D721Med (cell line): Measurements from ENCODE around the gene DLG4.

Experiments
- DNase-seq: peaks from one replicate; pipeline ENCODE4 v3.0.0; 2011; ENCODE audit warnings: low spot score; ENCODE audit not compliant: insufficient read length
- FAIRE-seq: peaks from 2 replicates; lab custom pipeline; 2011; peaks lifted over from hg19 to GRCh38; lab: Jason Lieb, UNC
- CTCF ChIP-seq: IDR thresholded peaks from 2 replicates; pipeline ENCODE4 v1.5.1; 2012; ENCODE audit warnings: mild to moderate bottlenecking, control low read depth; ENCODE audit not compliant: insufficient read depth; ENCODE audit errors: missing control alignments

DLG4 gene

DNA sequence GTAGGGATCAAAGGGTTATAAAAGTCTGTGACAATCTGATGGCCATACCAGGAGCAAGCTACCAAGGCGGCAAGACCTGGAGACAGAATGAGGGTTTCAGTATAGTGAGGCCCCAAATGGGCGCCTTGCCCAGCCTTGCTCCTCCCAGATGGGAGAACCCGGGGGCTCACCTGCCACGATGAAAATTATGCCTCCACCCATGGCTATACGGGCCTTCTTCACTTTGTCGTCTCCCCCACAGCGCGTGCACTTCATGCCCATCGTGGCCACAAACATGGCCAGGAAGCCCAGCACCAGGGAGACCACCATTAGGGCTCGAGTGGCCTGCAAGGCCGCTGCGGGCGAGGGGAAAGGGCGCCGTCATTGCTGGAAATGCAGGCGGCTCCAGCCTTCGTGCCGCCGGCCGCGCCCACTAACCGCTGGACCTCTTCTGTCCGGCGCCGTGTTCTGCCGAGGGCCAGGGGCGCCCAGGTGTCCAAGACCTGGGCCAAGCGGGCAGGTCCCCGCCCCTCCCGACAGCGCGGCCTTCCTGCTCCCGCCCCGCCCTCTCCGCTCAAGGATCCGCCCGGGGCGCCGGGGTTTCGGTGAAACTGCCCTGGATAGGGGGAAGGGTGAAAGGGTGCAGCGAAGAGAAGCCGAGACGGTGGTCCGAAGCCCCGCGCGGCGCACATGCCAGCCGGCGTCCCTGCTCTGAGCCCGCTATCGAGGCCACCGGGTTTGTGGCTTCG, 41.2 kb upstream of the DLG4 start:
- FAIRE-seq: no peak
- DNase-seq: no peak
- no peak for TF ChIP-seq CTCF

- FAIRE-seq: no peak
- TF ChIP-seq CTCF: no peak
- DNase-seq: no peak
These were observed 40.5 kb upstream of the DLG4 start for GRCh38 chr17:7260151-7260550.

DNA sequence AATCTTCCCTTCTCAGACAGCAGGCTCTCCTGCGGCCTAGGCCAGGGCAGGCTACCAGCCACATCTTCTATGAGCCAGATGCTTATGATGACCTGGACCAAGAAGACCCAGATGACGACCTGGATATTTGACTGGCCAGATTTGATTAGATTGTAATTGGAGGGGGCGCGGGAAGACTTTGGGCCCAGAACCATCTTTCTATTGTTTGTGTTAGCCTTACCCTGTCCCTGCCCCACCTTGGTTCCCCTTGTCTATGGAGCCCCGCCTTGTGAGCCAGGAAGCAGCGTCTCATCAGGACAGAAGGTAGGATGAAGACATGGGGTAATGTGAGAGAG, 39.9 kb upstream of the DLG4 start:
- no peak for DNase-seq
- FAIRE-seq: no peak
- no peak for TF ChIP-seq CTCF

GRCh38 chr17:7258731-7259554, 39.3 kb upstream of the DLG4 start:
- TF ChIP-seq CTCF: no peak
- no peak for DNase-seq
- no peak for FAIRE-seq

- no peak for TF ChIP-seq CTCF
- FAIRE-seq (no peak), DNase-seq (no peak)
These were observed 37.3 kb upstream of the DLG4 start for GRCh38 chr17:7256766-7257456.

DNA sequence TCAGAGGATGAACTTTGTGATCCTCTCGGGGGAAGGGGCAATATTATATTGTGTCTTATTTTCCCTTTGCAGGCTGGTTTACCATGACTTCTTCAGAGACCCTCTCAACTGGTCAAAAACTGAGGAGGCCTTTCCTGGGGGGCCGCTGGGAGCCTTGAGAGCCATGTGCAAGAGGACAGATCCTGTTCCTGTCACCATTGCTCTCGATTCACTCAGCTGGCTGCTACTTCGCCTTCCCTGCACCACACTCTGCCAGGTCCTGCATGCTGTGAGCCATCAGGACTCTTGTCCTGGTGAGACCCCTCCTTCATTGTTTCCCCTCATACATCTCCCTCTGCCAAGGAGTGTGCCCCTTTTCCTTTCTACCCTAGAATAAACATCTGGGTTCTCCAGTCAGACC, 34.9 kb upstream of the DLG4 start:
- TF ChIP-seq CTCF: no peak
- FAIRE-seq (no peak), DNase-seq (no peak)

DNA sequence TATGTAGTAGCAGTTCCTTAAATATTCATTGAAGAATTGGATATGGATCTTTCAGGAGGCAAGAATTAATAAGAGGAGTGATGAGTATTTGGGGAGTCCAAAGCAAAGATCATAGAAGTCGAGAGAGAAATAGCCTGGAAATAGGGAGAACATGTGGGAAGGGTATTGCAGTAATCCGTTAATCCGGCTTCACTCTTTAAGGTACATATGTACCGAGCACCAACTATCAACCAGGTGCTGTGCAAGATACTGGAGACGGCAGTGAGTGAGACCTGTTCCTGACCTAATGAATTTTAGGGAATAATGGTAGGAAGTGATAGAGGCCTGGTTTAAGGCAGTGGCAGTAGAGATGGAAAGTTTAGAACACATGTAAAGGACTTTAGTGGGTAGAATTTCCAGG, 33.4 kb upstream of the DLG4 start:
- FAIRE-seq (no peak), DNase-seq (no peak)
- no peak for TF ChIP-seq CTCF
